Measurements from ENCODE around the gene ADK. TPM values are rescaled to one million over a fixed set of nuclear protein-coding genes. Genes with fewer than 3 reads are reported as not detected.

ADK gene
- total and polyA plus RNA-seq, 2 of the 13 experiments (the other 11 are each of a cell fraction or from before 2014, with no cell fraction given) = 48.6 to 79.1 TPM

DNA sequence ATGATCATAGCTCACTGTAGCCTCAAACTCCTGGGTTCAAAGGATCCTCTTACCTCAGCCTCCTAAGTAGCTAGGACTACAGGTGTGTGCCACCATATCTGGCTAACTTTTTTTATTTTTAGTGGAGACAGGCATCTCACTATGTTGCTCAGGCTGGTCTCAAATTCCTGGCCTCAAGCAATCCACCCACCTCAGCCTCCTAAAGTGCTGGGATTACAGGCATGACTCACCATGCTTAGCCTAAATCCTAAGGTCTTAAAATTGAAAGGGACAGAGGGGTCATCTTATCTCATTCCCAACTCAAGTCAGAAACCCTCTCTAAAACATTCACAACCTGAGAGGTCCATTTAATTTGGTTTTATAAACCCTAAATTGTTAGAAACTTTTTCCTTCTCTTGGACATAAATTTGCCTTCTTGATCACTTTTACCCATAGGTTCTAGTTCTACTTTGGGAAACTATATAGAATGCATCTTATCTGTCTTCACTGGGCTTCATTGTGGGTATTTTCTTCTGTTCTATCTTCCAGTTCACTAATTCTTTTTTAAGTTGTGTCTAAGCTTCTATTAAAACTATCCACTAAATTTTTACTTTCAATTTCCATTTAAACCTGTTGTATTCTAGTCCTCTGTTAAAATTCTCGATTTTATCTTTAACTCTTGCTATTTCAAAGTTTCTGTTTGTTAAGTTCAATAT lies 492.0 kb downstream of the ADK start (continued):
- TF ChIP-seq, protein P1, sequence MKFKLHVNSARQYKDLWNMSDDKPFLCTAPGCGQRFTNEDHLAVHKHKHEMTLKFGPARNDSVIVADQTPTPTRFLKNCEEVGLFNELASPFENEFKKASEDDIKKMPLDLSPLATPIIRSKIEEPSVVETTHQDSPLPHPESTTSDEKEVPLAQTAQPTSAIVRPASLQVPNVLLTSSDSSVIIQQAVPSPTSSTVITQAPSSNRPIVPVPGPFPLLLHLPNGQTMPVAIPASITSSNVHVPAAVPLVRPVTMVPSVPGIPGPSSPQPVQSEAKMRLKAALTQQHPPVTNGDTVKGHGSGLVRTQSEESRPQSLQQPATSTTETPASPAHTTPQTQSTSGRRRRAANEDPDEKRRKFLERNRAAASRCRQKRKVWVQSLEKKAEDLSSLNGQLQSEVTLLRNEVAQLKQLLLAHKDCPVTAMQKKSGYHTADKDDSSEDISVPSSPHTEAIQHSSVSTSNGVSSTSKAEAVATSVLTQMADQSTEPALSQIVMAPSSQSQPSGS (CRISPR knock-in tag; IDR thresholded peaks at IDR 0.05) = no peak
- TF ChIP-seq MIER2 (CRISPR knock-in tag; IDR thresholded peaks at IDR 0.05) = no peak
- TF ChIP-seq ZNF816 (CRISPR knock-in tag; IDR thresholded peaks at IDR 0.05; ENCODE audit: borderline replicate concordance) = no peak
- no peak for TF ChIP-seq SRSF1 (optimal IDR thresholded peaks at IDR 0.05; ENCODE audit: low read depth, low read length)

DNA sequence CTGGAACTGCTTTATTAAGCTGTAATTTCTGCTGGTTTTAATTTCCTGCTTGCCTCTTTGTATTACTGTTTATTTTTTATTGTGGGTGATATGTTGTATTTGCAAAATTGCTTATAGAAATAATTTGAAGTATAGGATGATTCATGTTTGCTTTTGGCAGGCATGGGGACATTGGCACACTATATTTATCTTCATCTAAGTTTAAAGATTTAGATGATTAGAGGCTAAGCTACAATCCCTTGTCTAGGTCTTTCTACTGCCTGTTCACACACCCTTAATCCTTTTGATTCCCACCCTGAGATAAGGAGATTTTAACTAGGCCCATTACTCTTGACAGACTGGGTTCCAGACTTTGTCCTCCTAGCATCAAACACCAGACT lies 492.6 kb downstream of the ADK start:
- FAIRE-seq (no peak), ATAC-seq (no peak), DNase-seq (ENCODE audit: low spot score) (no peak)
- Histone ChIP-seq H3K9me3 (ENCODE audit: low read length) (no peaks in the 10 kb centered on the region), H3K4me2 (ENCODE audit: low read depth, low read length) (no peak overlapping the region), H3K9ac (ENCODE audit: insufficient read depth, low read depth, low read length) (no peak overlapping the region), H3K79me2 (ENCODE audit: insufficient read depth, low read length) (no peaks in the 10 kb centered on the region), H2AFZ (ENCODE audit: low read length) (no peak overlapping the region), H3K4me3 (replicated peaks in 1 of 3; ENCODE audit: insufficient read depth in 1 of 3, low read depth in 2 of 3, low read length in 3 of 3) (no peak overlapping the region), H3K27ac (ENCODE audit: extremely low read length, insufficient read depth, low read length) (no peak overlapping the region), H3K4me1 (ENCODE audit: insufficient read depth, low read length) (no peaks in the 10 kb centered on the region), H3K27me3 (ENCODE audit: control insufficient read depth in 1 of 2, insufficient read depth in 2 of 2, low read length in 2 of 2) (no peaks in the 10 kb centered on the region), H3K36me3 (replicated peaks in 1 of 2; ENCODE audit: control insufficient read depth in 1 of 2, insufficient read depth in 2 of 2, low read length in 2 of 2) (peaks cover 0 to 3% of the 10 kb centered on the region in 2 experiments; a peak in 1 of 5 replicates), H4K20me1 (ENCODE audit: insufficient read depth, low read length) (no peaks in the 10 kb centered on the region)
- TF ChIP-seq ZKSCAN8 (CRISPR knock-in tag; IDR thresholded peaks at IDR 0.05; ENCODE audit: borderline replicate concordance) (no peak), HNRNPL (IDR thresholded peaks at IDR 0.05; ENCODE audit: low read depth, low read length) (no peak), ATF7 (IDR thresholded peaks at IDR 0.05) (no peak), ATF7 (CRISPR knock-in tag; IDR thresholded peaks at IDR 0.05) (no peak)
- TF ChIP-seq, protein P2, sequence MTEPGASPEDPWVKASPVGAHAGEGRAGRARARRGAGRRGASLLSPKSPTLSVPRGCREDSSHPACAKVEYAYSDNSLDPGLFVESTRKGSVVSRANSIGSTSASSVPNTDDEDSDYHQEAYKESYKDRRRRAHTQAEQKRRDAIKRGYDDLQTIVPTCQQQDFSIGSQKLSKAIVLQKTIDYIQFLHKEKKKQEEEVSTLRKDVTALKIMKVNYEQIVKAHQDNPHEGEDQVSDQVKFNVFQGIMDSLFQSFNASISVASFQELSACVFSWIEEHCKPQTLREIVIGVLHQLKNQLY (CRISPR knock-in tag; IDR thresholded peaks at IDR 0.05) = no peak
- TF ChIP-seq, protein P3, sequence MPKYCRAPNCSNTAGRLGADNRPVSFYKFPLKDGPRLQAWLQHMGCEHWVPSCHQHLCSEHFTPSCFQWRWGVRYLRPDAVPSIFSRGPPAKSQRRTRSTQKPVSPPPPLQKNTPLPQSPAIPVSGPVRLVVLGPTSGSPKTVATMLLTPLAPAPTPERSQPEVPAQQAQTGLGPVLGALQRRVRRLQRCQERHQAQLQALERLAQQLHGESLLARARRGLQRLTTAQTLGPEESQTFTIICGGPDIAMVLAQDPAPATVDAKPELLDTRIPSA (CRISPR knock-in tag; IDR thresholded peaks at IDR 0.05; ENCODE audit: borderline replicate concordance) = no peak
- in situ Hi-C loops (cut with HindIII; ENCODE audit: extremely low pct_ligation_motif_present, low pct_unique_long_range_greater_than_20kb) = no loop called here
- ChIA-PET CTCF (ENCODE audit: low intra/inter-chr PET ratio, low total read pairs) (no interaction called here), POLR2A (no interaction called here)
- no TSS peak for BruUV-seq (replicated peaks)
- intact Hi-C loops (cut with micrococcal nuclease; ENCODE audit: unreplicated experiment) = no loop called here
